GM19372 (cell line): ENCODE results near the gene TSPOAP1.
A peak's percentile ranks its signal among the peaks of the same experiment; 100 is the strongest.

ENCODE experiments used
- ATAC-seq: cut with Tn5 transposase; IDR thresholded peaks from one replicate; pipeline ENCODE4 v1.9.1; 2021; ENCODE audit warnings: mild to moderate bottlenecking, low read depth, moderate library complexity; ENCODE audit not compliant: unreplicated experiment

TSPOAP1 gene

DNA sequence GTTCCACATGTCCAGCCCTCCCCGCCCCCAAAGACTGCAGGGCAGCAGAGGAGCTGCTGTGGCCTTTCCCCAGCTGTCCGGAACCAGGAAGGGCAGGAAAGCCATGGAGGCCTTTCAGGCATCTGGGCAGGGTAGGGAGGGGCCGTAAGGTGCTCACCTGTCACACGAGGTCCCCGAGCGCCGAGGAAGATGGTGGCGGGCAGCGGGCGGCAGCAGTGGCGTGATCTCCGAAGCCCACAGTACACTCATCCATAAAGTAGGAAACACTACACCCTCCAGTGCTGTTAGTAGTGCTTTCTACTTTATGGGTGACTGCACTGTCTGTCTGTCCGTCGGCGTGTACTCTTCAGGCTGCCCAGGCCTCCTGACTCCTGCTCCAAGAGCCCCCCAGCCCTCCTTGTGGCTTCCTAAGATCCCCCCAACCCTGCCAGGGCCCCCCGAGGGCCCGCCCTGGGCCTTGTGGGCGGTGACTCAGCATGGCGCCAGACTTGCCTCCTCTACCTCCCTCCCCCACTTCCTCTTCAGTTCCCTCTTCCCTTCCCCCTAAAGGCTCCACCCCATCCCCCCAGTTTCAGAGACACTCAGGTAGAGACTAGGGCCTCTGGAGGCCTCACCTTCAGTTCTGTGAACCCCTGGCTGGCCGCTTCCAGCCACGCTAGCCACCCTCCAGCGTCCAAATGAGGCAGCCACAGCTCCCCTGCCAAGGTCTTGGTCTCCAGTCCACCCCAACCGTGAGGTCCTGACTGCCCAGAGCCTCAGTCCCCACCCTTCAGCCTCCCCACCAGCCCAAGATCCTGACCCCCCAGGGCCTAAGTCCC lies 2.6 kb upstream of the TSPOAP1 start:
- no peak for ATAC-seq

DNA sequence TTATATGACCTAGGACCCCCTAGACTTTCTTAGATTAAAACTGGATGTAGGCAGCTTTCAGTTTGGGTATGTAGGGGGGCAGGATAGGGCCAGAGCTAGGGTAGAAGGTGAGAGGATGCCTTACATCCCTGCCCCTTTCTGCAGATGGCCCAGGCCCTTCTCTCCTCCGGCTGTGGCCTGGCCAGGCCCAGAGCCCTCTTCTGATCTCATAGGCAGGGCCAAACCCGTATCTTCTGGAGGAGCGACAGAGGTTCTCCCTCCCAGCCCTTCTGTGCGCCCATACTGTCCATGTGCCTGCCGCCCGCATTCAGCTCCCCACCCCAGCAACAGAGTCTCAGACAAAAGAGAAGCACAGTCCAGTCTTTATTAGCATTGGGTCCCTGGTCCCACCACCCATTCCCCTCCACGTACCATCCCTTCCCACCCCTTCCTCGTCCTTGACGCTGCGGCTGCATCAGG lies 2.0 kb upstream of the TSPOAP1 start:
- ATAC-seq = no peak

DNA sequence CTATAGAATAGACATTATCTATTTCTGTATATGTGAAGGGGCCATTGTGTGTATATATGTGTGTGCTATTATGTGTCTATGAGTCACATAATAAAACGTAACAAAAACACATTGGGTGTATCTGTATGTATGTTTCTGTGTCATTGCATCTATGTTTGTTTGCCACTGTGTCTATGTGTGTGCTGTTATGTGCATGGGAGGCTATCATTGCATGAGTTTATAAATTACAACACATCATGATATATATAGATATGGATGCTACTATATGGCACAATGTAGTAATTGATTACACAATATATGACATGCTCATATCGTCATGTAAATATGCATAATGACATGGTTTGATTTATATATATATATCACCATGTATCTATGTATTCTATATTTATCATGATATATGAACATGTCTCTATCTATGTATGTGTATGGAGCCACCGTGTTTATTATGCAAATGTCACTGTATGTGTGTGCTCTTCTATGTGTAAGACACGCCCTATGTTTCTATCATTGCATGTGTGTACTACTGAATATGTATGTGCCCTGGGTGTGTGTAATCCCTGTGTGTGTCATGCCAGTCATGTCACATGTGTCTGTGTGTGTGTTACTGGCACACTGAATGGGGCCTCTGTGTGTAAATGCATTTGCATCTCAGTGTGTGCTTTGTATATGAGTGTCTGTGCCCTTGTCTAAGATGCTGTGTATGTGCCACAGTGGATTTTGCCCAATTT lies 1.4 kb upstream of the TSPOAP1 start:
- peak; percentile 13 for ATAC-seq

DNA sequence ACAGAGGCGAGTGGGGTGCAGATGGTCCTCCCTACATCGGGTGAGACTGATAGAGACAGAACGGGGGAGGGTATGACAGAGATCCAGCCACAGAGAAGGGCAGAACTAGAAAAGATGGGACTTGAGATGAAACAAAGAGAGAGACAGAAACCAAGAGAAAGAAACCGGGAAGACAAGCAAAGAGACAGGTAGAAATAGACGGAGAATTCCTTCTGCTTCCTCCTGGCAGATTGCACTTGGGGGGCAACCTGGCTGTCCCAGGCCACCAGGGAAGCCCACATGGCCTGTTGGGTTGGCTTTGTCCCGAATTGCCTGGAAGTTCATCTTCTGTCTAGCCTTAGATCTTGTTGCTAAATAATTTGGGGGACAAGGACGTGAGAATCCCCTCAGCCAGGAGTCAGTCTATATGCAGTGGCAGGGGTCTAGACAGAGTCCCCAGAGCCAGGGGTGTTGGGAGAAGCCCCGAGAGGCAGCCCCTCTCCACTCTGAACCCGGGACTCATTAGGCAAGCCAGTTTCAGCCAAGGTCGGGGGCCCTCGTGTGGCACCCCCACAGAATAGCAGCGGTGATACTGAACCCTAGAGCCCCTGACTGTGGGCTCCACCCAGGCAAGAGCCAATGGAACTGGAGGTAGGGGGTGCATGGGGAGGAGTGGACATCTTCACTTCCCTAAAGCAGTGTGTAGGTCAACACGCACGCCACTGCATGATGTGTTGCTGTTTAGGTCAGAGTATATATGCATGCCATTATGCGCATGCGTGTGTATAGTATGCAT lies 627 bp upstream of the TSPOAP1 start:
- ATAC-seq = peak; percentile 46

DNA sequence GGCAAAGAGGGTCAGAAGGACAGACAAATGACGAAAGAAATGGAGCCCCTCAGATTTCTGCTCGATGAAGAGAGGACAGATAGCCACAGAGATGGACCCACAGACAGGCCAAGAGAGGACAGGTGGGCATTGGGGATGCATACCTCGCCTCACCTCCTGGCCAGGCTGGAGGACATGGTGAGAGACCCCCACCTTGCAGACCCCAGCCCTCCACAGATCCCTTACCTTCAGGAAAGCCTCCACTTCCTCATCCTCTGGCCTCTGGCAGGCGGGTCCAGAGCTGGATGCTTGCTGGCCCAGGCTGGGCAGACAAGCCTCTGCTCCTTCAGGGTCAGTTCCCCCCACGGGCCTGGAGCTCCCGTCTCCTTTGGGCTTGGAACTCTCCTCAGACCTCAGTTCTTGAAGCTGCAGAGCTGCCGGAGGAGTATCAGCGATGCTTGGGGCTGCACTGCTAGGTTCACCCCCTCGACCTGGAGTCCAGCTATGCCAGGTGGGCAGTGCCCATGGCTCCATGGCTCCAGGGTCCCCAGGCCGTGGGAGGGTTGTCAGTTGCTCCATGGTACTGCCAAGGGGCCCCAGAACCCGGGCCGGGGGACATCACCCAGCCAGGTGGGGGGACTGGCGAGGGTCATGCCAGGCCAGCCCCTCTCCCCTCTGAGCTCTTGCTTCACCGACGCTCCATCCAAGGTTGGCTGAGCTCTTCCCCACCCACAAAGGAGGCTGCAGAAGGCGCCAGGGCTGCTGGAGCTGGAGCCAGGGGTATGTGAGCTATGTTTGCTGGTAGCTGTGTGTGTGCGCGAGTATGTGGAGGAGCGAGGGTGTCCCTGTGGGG lies 1.0 kb downstream of the TSPOAP1 start:
- no peak for ATAC-seq

DNA sequence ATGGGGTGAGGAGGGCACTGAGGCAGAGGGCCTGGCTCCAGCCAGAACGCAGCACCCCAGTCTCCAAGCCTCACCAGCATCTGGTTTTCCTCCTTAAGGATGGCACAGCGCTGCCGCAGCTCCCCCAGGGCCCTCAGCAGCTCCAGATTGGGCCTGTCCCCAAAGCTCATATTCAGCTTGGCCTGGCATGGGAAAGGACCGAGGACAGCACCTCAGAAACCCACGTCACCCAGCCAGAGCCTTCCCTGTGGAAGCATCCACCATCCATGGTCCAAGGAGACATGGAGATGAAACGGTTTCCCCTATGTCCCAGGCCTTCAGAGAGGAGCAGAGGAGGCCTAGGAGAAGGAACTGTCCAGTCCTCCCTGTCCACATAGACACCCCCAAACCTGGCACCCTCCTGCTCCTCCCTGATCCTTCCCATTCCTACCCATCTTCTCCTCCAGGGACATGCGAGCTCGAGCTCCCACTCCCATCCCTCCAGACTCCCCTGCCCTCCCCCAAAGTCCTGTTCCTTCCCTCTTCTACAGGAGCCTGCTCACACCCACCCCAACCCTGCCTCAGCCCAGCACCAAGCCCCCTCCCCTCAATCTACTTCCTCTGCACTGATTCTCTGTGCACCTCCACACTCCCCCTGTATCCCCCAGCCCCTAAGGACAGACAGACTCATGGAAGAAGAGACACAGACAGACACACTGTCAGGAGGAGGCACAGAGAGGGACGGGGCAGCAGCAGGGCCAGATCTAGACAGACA lies 1.8 kb downstream of the TSPOAP1 start:
- ATAC-seq = no peak

DNA sequence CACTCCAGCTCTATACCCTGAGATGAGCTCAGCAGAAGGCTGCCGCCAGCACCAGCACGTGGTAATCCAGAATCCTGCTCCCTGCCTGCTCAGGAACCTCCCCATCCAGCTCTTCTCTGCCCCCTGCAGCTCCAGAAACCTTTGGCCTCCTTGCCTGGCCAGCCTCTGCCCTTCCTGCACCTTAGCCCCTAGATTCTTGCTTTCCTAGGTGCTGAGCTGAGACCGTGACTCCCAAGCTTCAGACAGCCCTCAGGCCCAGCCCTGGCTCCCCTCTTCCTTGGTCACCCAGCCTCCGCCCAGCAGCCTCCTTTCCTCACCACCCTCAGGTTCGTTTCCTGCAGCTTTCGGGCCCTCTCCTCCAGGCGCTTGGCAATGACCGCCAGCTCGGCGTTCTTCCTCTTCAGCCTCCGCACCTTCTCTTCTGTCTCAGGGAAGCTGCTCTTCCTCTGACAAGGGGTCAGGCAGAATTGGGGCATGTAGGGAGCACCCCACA lies 2.6 kb downstream of the TSPOAP1 start:
- ATAC-seq = no peak

DNA sequence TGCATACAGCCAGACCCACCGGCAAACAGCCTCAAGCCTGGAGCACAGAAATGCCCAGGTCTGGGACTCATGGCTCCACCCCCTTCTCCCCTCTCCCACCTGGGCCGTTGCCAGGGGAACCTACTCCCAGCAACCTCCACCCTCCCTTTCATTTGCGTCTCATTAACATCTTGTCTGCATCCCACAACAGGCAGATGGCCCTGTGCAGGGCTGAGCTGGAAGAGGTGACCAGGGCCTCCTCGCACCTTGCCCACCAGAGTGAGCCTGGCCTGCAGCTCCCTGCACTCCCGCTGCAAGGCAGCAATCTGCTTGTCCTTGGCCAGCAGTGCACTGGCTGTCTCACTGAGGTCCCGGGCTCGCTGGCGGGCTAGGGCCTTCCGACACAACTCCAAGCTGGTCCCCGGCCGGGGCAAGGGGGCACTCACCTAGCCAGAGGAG lies 3.3 kb downstream of the TSPOAP1 start:
- no peak for ATAC-seq

DNA sequence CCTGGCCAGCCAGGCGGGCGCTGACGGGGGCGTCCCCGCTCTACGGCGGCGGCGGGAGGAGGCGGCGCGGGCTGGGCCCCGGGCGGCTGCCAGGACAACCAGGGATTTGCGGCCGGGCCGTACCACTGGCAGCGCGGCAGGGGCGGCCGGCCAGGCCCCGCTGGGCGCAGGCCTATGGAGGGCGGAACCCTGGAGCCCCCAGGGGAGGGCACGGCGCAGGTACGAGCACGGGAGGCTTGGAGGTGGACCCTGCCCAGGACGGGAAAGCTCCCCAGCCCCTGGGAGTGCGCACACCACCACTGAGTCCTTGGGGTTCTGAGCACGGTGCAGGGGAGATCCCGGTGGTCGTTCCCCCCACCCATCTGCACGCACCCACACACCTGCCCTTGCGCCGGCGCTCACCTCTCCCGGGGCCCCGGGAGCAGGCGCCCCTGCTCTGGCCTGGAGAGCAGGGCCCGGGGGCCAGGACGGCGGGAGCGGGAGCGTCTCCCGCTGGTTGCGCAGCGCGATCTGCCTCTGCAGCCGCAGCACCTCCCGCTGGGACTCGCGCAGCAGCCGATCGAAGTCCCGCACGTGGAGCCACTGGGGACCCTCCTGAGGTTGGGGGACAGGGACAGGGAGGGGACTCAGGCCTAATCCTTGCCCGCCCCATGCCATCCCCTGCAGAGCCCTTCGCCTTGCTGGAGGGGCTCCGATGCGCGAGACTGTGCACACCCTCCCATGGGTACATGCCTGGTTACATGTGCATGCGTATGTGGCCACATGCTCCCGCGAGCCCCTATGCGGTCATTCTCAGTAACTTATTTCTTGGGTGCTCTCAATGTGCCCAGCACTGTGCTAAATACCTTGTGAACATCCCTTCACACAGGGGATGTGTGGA lies 3.9 kb downstream of the TSPOAP1 start:
- ATAC-seq = no peak

DNA sequence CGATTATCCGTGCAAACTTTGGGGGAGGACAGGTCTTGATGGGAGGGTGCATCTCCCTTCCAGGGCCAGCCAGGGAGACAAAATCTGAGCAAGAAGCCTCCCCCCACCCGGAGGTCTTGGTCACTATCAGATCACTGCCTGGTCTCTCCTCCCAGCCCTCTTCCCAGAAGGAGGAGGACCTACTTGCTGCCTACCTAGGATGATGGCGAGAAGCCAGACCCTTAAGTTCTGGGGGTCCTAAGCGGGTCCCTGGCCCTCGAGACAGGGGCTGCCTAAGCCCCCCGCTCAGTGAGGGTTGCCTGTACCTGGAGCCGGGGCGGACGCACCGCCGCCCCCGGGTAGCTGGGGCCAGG lies 4.6 kb downstream of the TSPOAP1 start:
- no peak for ATAC-seq

DNA sequence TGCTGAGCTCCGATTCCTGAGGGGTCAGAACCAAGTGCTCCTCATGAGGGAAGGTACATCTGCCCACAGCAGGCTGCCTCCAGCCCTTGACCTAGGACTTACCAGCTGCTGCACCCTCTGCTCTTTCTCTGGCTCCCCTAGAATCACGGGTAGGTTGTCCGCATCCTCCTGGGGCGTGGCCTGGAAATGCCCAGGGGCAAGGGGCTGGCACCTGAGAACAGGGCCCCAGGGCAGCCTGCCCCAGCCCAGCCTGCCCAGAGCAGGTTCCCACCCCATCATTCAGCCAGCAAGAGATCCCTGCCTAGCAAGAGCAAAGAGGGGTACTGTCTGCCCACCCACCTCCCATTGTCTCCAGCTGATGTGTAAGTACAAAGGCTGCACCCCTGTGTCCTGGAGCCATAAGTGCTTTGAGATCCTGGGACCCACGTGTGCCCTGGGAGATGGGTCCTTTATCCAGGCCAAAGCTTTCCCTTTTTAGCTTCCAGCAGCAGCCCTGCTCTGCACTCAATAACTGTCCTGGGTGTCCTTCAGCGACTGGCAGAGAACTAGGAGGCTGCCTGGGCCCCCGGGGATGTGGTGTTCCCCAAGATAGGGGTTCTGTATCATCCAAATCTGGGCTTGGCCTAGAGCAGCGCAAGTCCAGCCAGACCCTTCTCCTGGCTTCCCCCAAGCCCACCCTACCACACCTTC lies 5.1 kb downstream of the TSPOAP1 start:
- no peak for ATAC-seq

DNA sequence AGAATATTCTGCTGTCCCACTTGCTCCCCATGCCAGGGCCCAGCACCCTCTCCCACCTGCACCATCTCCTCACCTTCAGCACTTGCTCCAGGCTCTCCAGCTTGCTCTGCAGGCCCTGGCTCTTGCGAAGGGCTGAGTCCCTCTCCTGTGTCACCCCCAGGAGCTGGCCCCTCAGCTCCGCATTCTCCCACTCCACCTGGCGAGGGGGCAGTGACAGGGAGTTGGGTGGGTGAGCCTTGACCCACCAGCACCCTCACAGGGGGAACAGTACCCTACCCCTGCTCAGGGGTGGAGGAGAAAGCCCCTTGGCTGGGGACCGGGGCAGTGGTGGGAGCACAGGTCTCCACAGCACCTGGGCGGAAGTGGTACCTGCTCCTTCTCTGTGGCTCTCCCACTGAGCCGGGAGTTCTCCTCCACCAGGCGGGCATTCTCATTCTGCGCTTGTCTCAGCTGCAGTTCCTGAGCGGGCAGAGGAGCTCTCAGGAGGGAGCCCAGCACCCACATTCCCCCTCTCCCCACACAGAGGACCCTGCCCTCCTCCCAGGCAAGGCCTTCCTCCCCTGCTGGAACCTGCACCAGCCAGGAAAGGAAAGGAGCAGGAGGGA lies 5.9 kb downstream of the TSPOAP1 start:
- no peak for ATAC-seq

DNA sequence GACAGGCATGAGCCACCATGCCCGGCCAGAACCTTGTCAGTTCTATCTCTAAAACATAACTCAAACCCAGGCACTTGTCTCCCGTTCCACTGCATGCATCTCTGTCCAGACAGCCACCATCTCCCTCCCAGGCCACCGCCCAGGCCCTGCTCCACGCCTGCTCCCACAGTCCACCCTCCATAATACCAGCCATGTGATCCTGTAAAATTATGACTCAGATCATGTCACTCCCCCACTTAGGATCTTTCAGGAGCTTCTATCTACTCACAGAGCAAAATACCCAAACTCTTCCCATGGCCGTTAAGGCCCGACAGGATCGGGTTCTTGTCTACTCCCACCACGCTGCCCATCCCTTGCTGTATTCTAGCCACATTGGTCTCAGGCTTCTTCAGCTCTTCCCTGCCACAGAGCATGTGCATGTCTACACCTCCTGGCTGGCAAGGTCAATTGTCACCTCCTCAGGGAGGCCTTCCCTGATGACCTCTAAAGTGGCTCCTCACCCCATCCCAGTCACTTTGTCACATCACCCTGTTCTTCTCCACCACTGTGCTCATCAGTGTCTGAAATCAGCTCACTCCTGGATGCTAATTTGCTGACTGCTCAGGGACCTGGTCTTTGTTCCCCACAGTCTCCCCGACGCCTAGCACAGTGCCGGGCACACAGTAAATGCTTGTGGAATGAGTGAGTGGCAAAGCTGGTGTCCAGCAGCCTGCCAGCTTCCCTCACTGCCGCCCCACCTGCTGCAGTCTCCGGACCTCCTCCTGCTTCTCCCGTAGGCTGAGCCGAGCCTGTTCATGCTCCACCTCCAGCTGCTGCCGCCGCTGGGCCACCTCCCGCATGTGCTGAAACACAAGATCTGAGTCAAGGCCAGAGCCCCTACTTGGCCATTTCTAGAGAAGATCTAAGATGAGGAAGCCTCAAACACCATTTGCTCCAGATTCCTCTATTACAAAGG lies 6.7 kb downstream of the TSPOAP1 start:
- no peak for ATAC-seq

DNA sequence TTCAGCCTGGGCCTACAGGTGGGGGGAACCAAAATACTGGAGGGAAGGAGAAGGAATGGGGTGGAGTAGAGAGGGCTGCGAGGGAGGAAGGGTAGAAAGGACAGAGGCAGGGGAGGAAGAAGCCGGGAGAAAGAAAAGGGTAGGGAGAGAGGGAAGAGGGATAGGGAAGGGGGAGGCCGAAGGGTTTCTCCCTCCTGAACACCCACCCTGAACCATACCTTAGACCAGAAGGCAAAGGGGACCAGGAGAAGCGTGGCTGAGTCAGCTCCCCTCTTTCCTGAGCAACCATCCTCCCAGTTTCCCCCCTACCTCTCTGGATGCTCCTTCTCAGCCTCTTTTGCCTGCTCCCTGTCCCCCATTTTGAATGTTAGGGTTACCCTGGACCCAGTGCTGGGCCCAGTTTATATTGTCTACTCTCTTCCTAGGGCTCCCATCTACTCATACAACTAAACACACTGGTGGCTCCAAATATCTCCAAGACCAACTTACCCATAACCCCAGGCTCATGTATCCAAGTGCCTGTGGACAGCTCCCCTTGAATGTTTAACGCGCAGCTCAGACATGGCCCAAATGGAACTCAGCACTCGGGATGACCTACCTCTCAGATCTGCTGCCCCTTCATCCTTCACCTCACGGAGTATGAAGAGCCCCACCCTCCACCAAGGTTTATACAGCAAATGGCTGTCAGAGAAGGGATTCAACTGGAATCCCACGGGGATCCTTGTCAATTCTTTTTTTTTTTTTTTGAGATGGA lies 7.8 kb downstream of the TSPOAP1 start:
- ATAC-seq = no peak

DNA sequence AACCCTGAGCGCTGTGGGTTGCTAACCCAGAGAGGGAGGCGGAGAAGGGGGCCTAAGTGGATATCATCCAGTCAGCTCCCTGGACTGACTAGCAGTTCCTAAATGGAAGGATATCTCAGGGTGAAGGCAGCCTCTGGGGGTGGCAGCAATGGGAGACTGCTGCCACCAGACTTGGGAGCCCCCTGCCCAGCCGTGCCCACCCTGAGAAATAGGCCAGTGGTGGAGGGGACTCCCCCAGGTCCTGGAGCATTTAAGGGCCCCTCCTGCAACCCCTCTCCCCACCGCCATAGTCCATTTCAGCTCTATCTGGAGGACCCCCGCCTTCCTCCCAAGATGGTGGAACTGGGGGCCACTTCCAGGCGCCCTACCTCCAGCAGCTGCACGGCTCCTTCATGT lies 8.4 kb downstream of the TSPOAP1 start:
- no peak for ATAC-seq
